Measurements from ENCODE around the gene IGF2R. TPM values are rescaled to one million over a fixed set of nuclear protein-coding genes. Genes with fewer than 3 reads are reported as not detected.

IGF2R gene
- total RNA-seq, 2 experiments from 2014 or later = 19.3 to 37.6 TPM

DNA sequence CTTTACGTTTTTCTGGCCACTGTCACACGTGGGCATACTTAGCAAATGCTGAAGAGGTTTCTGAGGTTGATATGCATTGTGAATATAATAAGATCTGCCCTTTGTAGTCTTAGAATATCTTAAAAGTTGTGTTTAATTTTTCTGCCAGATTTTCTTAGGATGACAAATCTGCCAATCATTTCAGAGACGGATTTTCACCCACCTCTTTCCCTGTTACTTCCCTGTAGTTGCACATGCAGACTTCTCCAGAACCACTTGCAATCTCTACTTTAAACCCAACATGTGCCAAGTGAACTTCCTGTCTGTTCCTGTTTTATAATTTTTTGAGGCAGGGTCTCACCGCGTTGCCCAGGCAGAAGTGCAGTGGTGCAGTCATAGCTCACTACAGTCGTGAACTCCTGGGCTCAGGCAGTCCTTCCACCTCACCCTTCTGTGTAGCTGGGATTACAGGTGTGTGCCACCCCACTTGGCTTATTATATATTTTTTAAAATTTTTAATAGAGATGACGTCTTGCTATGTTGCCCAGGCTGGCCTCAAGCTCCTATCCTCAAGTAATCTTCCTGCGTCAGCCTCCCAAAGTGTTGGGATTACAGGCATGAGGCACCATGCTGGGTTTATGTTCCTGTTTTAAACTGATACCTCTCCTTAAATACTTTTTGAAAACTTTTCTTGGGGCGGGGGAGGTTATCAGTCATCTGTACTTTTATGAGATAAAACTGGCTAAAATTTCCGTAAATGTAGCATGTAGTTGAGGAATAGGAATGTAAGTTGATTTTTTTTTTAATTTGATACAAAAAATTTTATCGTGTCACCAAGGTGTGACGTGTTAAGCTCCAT, 2.7 kb downstream of the IGF2R start:
- POLR2A ChIA-PET = no interaction called here

DNA sequence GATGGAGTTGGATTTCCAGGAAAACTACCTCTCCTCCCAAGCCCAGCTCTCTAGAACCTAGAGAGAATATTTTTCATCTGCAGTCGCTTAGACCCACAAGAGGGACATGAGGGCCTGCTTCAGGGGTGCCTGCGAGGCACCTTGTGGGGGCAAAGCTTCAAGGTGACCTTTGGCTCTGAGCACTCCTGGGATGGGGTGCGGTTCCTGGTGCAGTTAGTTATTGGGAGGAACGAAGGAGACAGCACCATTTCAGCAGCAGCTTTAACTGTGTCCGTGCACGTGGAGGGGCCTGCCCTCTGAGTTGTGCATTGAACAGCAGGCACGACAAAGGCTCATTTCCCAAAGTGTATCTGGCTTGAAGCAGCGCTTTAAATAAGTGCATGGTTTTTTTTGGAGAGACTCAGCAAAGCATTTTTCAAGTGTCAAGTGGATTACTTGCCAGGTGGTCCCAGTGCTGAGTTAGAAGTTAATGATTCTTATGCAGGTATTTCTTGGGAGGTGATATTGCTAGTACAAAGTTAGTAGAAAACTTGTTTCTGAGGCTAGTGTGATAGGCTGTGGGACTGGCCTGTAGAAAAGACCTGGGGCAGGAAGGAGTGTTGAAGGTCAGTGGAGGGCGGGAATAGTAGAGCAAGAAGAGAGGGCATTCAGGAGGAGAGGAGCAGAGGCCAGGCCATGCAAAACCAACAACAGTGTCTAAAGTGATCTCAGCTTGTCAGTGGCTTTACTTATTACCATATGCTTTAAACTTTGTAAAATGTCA, 3.8 kb downstream of the IGF2R start:
- Histone ChIP-seq H3K4me1 (ENCODE audit: insufficient read depth, low read length, poor library complexity, severe bottlenecking) (peaks cover 17% of the 10 kb centered on the region), H3K79me2 (ENCODE audit: insufficient read depth, low read depth, low read length) (peaks cover 69% of the 10 kb centered on the region; the same call in 1 of the 2 replicates)

More for the DNA sequence above, 2.7 kb downstream of the IGF2R start:
- H2AFZ ChIP-seq (ENCODE audit: low read length) = no peak overlapping the region
- H3K4me3 ChIP-seq (ENCODE audit: low read depth, low read length, poor library complexity, severe bottlenecking) = no peak overlapping the region
- H3K4me2 ChIP-seq (ENCODE audit: low read length) = no peak overlapping the region
- intact Hi-C loops (cut with micrococcal nuclease; ENCODE audit: unreplicated experiment) = loop anchor here (10.0 kb wide), 1 partner anchor 773 kb away; no protein-coding TSS in a partner anchor
- no peak for DNase-seq (ENCODE audit: low spot score)
- H3K79me2 ChIP-seq (ENCODE audit: insufficient read depth, low read depth, low read length) = peaks cover 62% of the 10 kb centered on the region; the same call in 1 of the 2 replicates
- peaks cover 14% of the 10 kb centered on the region for H4K20me1 ChIP-seq (ENCODE audit: insufficient read depth, low read length)
- CTCF ChIA-PET (ENCODE audit: unreplicated experiment) = no interaction called here
- no peaks in the 10 kb centered on the region for H3K9me2 ChIP-seq (ENCODE audit: insufficient read depth, low read length)
- H3K36me3 ChIP-seq (ENCODE audit: insufficient read depth, low read length) = no peaks in the 10 kb centered on the region
- BruUV-seq (replicated peaks) = no TSS peak
- peaks cover 17% of the 10 kb centered on the region for H3K4me1 ChIP-seq (ENCODE audit: insufficient read depth, low read length, poor library complexity, severe bottlenecking)
- no peak overlapping the region for H3K27ac ChIP-seq (ENCODE audit: low read depth, low read length, poor library complexity, severe bottlenecking)
- no peaks in the 10 kb centered on the region for H3K9me3 ChIP-seq (ENCODE audit: low read length)
- no peak for TF ChIP-seq EZH2phosphoT487 (IDR thresholded peaks at IDR 0.05; ENCODE audit: borderline replicate concordance, low read depth, low read length)

GRCh38 chr6:159973406-159973805, 4.5 kb downstream of the IGF2R start:
- H4K20me1 ChIP-seq (ENCODE audit: insufficient read depth, low read length) = peaks cover 19% of the 10 kb centered on the region
- no peak overlapping the region for H3K4me3 ChIP-seq (ENCODE audit: low read depth, low read length, poor library complexity, severe bottlenecking)
- peaks cover 16% of the 10 kb centered on the region for H3K4me1 ChIP-seq (ENCODE audit: insufficient read depth, low read length, poor library complexity, severe bottlenecking)
- no peak overlapping the region for H3K4me2 ChIP-seq (ENCODE audit: low read length)
- H3K9me3 ChIP-seq (ENCODE audit: low read length) = no peaks in the 10 kb centered on the region
- H3K79me2 ChIP-seq (ENCODE audit: insufficient read depth, low read depth, low read length) = peaks cover 77% of the 10 kb centered on the region; the same call in 1 of the 2 replicates
- no peaks in the 10 kb centered on the region for H3K36me3 ChIP-seq (ENCODE audit: insufficient read depth, low read length)
- ChIA-PET POLR2A (interaction anchor here (0.6 to 2.3 kb wide), 4 partner anchors 9 to 285 kb away, joined by 3 to 14 read pairs (median 3); no protein-coding TSS in a partner anchor), CTCF (ENCODE audit: unreplicated experiment) (no interaction called here)
- DNase-seq (ENCODE audit: low spot score) = no peak
- TF ChIP-seq EZH2phosphoT487 (IDR thresholded peaks at IDR 0.05; ENCODE audit: borderline replicate concordance, low read depth, low read length) = no peak
- TF ChIP-seq, protein P1, sequence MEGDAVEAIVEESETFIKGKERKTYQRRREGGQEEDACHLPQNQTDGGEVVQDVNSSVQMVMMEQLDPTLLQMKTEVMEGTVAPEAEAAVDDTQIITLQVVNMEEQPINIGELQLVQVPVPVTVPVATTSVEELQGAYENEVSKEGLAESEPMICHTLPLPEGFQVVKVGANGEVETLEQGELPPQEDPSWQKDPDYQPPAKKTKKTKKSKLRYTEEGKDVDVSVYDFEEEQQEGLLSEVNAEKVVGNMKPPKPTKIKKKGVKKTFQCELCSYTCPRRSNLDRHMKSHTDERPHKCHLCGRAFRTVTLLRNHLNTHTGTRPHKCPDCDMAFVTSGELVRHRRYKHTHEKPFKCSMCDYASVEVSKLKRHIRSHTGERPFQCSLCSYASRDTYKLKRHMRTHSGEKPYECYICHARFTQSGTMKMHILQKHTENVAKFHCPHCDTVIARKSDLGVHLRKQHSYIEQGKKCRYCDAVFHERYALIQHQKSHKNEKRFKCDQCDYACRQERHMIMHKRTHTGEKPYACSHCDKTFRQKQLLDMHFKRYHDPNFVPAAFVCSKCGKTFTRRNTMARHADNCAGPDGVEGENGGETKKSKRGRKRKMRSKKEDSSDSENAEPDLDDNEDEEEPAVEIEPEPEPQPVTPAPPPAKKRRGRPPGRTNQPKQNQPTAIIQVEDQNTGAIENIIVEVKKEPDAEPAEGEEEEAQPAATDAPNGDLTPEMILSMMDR (conservative IDR thresholded peaks at IDR 0.05; ENCODE audit: low read length) = no peak
- no peak overlapping the region for H2AFZ ChIP-seq (ENCODE audit: low read length)
- H3K27ac ChIP-seq (ENCODE audit: low read depth, low read length, poor library complexity, severe bottlenecking) = no peak overlapping the region
- intact Hi-C loops (cut with micrococcal nuclease; ENCODE audit: unreplicated experiment) = loop anchor here (10.0 kb wide), 1 partner anchor 771 kb away; no protein-coding TSS in a partner anchor
- no peaks in the 10 kb centered on the region for H3K9me2 ChIP-seq (ENCODE audit: insufficient read depth, low read length)
- no TSS peak for BruUV-seq (replicated peaks)

More for the DNA sequence above, 3.8 kb downstream of the IGF2R start:
- Histone ChIP-seq H3K9me3 (ENCODE audit: low read length) (no peaks in the 10 kb centered on the region), H4K20me1 (ENCODE audit: insufficient read depth, low read length) (peaks cover 14% of the 10 kb centered on the region), H2AFZ (ENCODE audit: low read length) (no peak overlapping the region), H3K9me2 (ENCODE audit: insufficient read depth, low read length) (no peaks in the 10 kb centered on the region), H3K36me3 (ENCODE audit: insufficient read depth, low read length) (no peaks in the 10 kb centered on the region), H3K27ac (ENCODE audit: low read depth, low read length, poor library complexity, severe bottlenecking) (no peak overlapping the region), H3K4me3 (ENCODE audit: low read depth, low read length, poor library complexity, severe bottlenecking) (no peak overlapping the region), H3K4me2 (ENCODE audit: low read length) (no peak overlapping the region)
- POLR2A ChIA-PET = interaction anchor here (1.0 to 2.3 kb wide), 2 partner anchors 10 to 18 kb away, joined by 3 to 14 read pairs; no protein-coding TSS in a partner anchor
- no TSS peak for BruUV-seq (replicated peaks)
- DNase-seq (ENCODE audit: low spot score) = no peak
- intact Hi-C loops (cut with micrococcal nuclease; ENCODE audit: unreplicated experiment) = loop anchor here (10.0 kb wide), 1 partner anchor 772 kb away; no protein-coding TSS in a partner anchor
- CTCF ChIA-PET (ENCODE audit: unreplicated experiment) = no interaction called here
- TF ChIP-seq EZH2phosphoT487 (IDR thresholded peaks at IDR 0.05; ENCODE audit: borderline replicate concordance, low read depth, low read length) = no peak
- TF ChIP-seq, protein P1 (conservative IDR thresholded peaks at IDR 0.05; ENCODE audit: low read length) = no peak
